Vagina (tissue), 2 donors: Measurements from ENCODE around the gene HIBCH. TPM values are rescaled to one million over a fixed set of nuclear protein-coding genes. Genes with fewer than 3 reads are reported as not detected.

Source experiments
- DNase-seq, 2 donors: peaks; one replicate each; pipeline ENCODE4 v3.0.0-alpha.2; 2017; ENCODE audit errors: extremely low spot score in 2 of 2
- H3K27ac ChIP-seq: fragments of 200-600 bp; sonication (generic); one replicate; pipeline ENCODE4 v1.5.1; 2019
- H3K27me3 ChIP-seq: fragments of 200-600 bp; sonication (generic); one replicate; pipeline ENCODE4 v1.5.1; 2019
- H3K36me3 ChIP-seq, 2 donors: fragments of 200-600 bp; sonication (generic); one replicate each; pipeline ENCODE4 v1.5.1; 2017 to 2019
- H3K4me1 ChIP-seq: fragments of 200-600 bp; sonication (generic); one replicate; pipeline ENCODE4 v1.5.1; 2019
- H3K4me3 ChIP-seq, 2 donors: fragments of 200-600 bp; sonication (generic); 1 replicate in 1 of 2; 2 replicates in 1 of 2; pipeline ENCODE4 v1.5.1; 2016 to 2019
- H3K9me3 ChIP-seq: fragments of 200-600 bp; sonication (generic); one replicate; pipeline ENCODE4 v1.5.1; 2019
- CTCF ChIP-seq, 3 experiments: fragments of 450-650 bp in 2 of 3; fragments of 200-600 bp in 1 of 3; sonication (generic) in 1 of 3; IDR thresholded peaks; one replicate each; pipeline ENCODE4 v1.5.1; 2017 to 2019; ENCODE audit warnings: antibody characterized with exemption in 3 of 3, mild to moderate bottlenecking in 2 of 3, moderate library complexity in 2 of 3
- POLR2A ChIP-seq, 2 donors: fragments of 450-650 bp; IDR thresholded peaks; one replicate each; pipeline ENCODE4 v1.6.1; 2017; ENCODE audit warnings: antibody characterized with exemption in 2 of 2, mild to moderate bottlenecking in 2 of 2, moderate library complexity in 2 of 2
- POLR2AphosphoS5 ChIP-seq, 2 donors: sonication (generic); formaldehyde crosslinking; IDR thresholded peaks; one replicate each; pipeline ENCODE4 v1.9.0; 2017; ENCODE audit warnings: antibody characterized with exemption in 2 of 2, mild to moderate bottlenecking in 2 of 2, low read depth in 1 of 2; ENCODE audit not compliant: insufficient read depth in 1 of 2
- intact Hi-C: fragments of 100-400 bp; cut with DNase I; formaldehyde crosslinking; loops from one replicate; pipeline ENCODE4 v1.15.1; 2023
- total RNA-seq: library from RNA; depleted of rRNA; stranded (reverse); fragments of >200 nt; gene quantifications from one replicate; pipeline ENCODE4 v1.2.3, GENCODE V29; 2016

The HIBCH gene
- total RNA-seq, 1 donor from 2014 or later: 25.0 TPM

DNA sequence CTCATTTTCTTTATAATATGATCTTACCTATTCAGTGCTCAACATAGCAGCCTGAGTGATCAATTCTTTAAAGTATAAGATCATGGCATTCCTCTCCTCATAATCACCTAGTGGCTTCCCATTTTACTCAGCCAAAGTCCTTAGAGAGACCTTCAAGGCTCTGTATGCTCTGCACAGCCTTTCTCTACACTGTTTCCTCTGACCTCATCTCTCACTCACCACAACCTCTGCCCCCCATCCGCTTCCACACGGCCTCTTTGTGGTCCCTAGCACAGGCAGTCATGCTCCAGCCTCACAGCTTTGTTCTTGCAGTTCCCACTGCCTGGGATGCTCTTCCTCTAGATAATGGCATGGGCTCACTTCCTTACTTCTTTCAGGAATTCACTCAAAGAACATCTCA is 109.2 kb downstream of the HIBCH start:
- DNase-seq: no peak
- no peaks in the 10 kb centered on the region for H3K9me3 ChIP-seq
- peaks cover 20% of the 10 kb centered on the region for H3K4me1 ChIP-seq
- H3K4me3 ChIP-seq: no peak overlapping the region
- no peaks in the 10 kb centered on the region for H3K27me3 ChIP-seq
- intact Hi-C loops: no loop called here
- no peak overlapping the region for H3K27ac ChIP-seq
- TF ChIP-seq CTCF (IDR thresholded peaks at IDR 0.05) (no peak), POLR2A (IDR thresholded peaks at IDR 0.05) (no peak), POLR2AphosphoS5 (IDR thresholded peaks at IDR 0.05; ENCODE audit: insufficient read depth in 1 of 2, low read depth in 1 of 2) (no peak)
- H3K36me3 ChIP-seq: peaks cover 0 to 6% of the 10 kb centered on the region in 2 donors

- no peak for DNase-seq
- no peaks in the 10 kb centered on the region for H3K9me3 ChIP-seq
- H3K4me1 ChIP-seq: peaks cover 14% of the 10 kb centered on the region
- intact Hi-C loops: no loop called here
- peaks cover 0 to 10% of the 10 kb centered on the region in 2 donors for H3K36me3 ChIP-seq
- H3K27ac ChIP-seq: no peak overlapping the region
- TF ChIP-seq POLR2A (IDR thresholded peaks at IDR 0.05) (no peak), CTCF (IDR thresholded peaks at IDR 0.05) (no peak), POLR2AphosphoS5 (IDR thresholded peaks at IDR 0.05; ENCODE audit: insufficient read depth in 1 of 2, low read depth in 1 of 2) (no peak)
- H3K4me3 ChIP-seq: no peak overlapping the region
- H3K27me3 ChIP-seq: no peaks in the 10 kb centered on the region
These were observed 110.1 kb downstream of the HIBCH start for GRCh38 chr2:190209559-190209958.

GRCh38 chr2:190207930-190208329 is 111.7 kb downstream of the HIBCH start:
- Histone ChIP-seq H3K27ac (no peak overlapping the region), H3K4me3 (no peak overlapping the region), H3K36me3 (peaks cover 0 to 10% of the 10 kb centered on the region in 2 donors), H3K4me1 (no peaks in the 10 kb centered on the region), H3K27me3 (no peaks in the 10 kb centered on the region), H3K9me3 (no peaks in the 10 kb centered on the region)
- TF ChIP-seq POLR2AphosphoS5 (IDR thresholded peaks at IDR 0.05; ENCODE audit: insufficient read depth in 1 of 2, low read depth in 1 of 2) (no peak), CTCF (IDR thresholded peaks at IDR 0.05) (no peak), POLR2A (IDR thresholded peaks at IDR 0.05) (no peak)
- DNase-seq: no peak
- intact Hi-C loops: no loop called here

- Histone ChIP-seq H3K27me3 (no peaks in the 10 kb centered on the region), H3K9me3 (no peaks in the 10 kb centered on the region), H3K4me1 (peaks cover 4% of the 10 kb centered on the region), H3K4me3 (no peak overlapping the region), H3K27ac (no peak overlapping the region), H3K36me3 (peaks cover 0 to 4% of the 10 kb centered on the region in 2 donors)
- intact Hi-C loops: no loop called here
- TF ChIP-seq CTCF (IDR thresholded peaks at IDR 0.05): no peak
- no peak for TF ChIP-seq POLR2AphosphoS5 (IDR thresholded peaks at IDR 0.05; ENCODE audit: insufficient read depth in 1 of 2, low read depth in 1 of 2)
- TF ChIP-seq POLR2A (IDR thresholded peaks at IDR 0.05): no peak
- DNase-seq: no peak
These were observed 114.0 kb downstream of the HIBCH start for GRCh38 chr2:190205657-190206056.

GRCh38 chr2:190202604-190203003 is 117.0 kb downstream of the HIBCH start:
- peaks cover 6% of the 10 kb centered on the region for H3K4me1 ChIP-seq
- H3K9me3 ChIP-seq: no peaks in the 10 kb centered on the region
- intact Hi-C loops: no loop called here
- H3K27me3 ChIP-seq: no peaks in the 10 kb centered on the region
- no peak overlapping the region for H3K27ac ChIP-seq
- H3K36me3 ChIP-seq: peaks cover 0 to 15% of the 10 kb centered on the region in 2 donors
- no peak overlapping the region for H3K4me3 ChIP-seq
- TF ChIP-seq POLR2AphosphoS5 (IDR thresholded peaks at IDR 0.05; ENCODE audit: insufficient read depth in 1 of 2, low read depth in 1 of 2) (no peak), CTCF (IDR thresholded peaks at IDR 0.05) (no peak), POLR2A (IDR thresholded peaks at IDR 0.05) (no peak)
- DNase-seq: no peak
